Vagina (tissue), 2 donors: Measurements from ENCODE around the gene GPR18.

Experiments used
- POLR2A ChIP-seq, 2 donors: fragments of 450-650 bp; IDR thresholded peaks; one replicate each; pipeline ENCODE4 v1.6.1; 2017; ENCODE audit warnings: antibody characterized with exemption in 2 of 2, mild to moderate bottlenecking in 2 of 2, moderate library complexity in 2 of 2
- POLR2AphosphoS5 ChIP-seq, 2 donors: sonication (generic); formaldehyde crosslinking; IDR thresholded peaks; one replicate each; pipeline ENCODE4 v1.9.0; 2017; ENCODE audit warnings: antibody characterized with exemption in 2 of 2, mild to moderate bottlenecking in 2 of 2, low read depth in 1 of 2; ENCODE audit not compliant: insufficient read depth in 1 of 2
- TF ChIP-seq, protein P1 (sequence below), 3 experiments: fragments of 450-650 bp in 2 of 3; fragments of 200-600 bp in 1 of 3; sonication (generic) in 1 of 3; IDR thresholded peaks; one replicate each; pipeline ENCODE4 v1.5.1; 2017 to 2019; ENCODE audit warnings: antibody characterized with exemption in 3 of 3, mild to moderate bottlenecking in 2 of 3, moderate library complexity in 2 of 3

DNA sequence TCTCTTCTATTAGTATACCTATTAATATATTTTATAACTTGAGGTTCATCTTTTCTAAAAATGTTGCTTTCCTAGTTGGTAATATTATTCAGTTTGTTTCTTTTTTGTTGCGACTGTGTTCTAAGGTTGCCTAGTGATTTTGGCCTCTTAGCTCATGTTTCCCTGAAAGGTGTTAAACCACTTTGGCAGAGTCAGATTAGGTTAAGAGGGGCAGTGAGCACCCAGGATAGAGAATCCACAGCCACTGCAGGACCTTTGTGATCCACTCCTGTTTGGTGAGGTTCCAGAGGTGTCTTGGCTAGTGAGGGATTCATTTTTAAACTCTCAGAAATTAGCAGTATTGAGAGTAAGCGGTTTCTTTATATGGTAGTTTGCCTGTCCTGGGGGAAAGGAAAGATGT is 14.9 kb upstream of the GPR18 start:
- no peak for TF ChIP-seq POLR2A (IDR thresholded peaks at IDR 0.05)
- TF ChIP-seq, protein P1, sequence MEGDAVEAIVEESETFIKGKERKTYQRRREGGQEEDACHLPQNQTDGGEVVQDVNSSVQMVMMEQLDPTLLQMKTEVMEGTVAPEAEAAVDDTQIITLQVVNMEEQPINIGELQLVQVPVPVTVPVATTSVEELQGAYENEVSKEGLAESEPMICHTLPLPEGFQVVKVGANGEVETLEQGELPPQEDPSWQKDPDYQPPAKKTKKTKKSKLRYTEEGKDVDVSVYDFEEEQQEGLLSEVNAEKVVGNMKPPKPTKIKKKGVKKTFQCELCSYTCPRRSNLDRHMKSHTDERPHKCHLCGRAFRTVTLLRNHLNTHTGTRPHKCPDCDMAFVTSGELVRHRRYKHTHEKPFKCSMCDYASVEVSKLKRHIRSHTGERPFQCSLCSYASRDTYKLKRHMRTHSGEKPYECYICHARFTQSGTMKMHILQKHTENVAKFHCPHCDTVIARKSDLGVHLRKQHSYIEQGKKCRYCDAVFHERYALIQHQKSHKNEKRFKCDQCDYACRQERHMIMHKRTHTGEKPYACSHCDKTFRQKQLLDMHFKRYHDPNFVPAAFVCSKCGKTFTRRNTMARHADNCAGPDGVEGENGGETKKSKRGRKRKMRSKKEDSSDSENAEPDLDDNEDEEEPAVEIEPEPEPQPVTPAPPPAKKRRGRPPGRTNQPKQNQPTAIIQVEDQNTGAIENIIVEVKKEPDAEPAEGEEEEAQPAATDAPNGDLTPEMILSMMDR (IDR thresholded peaks at IDR 0.05), result no peak
- TF ChIP-seq POLR2AphosphoS5 (IDR thresholded peaks at IDR 0.05; ENCODE audit: insufficient read depth in 1 of 2, low read depth in 1 of 2), result no peak
